K562 (cell line): ENCODE data around the gene POU3F3.

Experiments used
- EGR1 ChIP-seq: fragments of 450-650 bp; conservative IDR thresholded peaks from 2 replicates; pipeline ENCODE4 v1.6.1; 2017; ENCODE audit warnings: mild to moderate bottlenecking
- ETV6 ChIP-seq, 3 experiments: fragments of 150-350 bp in 1 of 3; sonication (generic) in 1 of 3; formaldehyde crosslinking in 1 of 3; IDR thresholded peaks; 2 replicates each; pipeline versions ENCODE4 v1.6.1 to v1.8.0; 2014 to 2022; ENCODE audit warnings: borderline replicate concordance in 2 of 3, low read depth in 2 of 3, antibody characterized with exemption in 1 of 3, low read length in 1 of 3, mild to moderate bottlenecking in 1 of 3, missing genetic modification reagents in 1 of 3
- RFX1 ChIP-seq: fragments of 450-650 bp; IDR thresholded peaks from 2 replicates; pipeline ENCODE4 v1.6.1; 2016; ENCODE audit warnings: mild to moderate bottlenecking, moderate library complexity
- SIN3A ChIP-seq, 2 experiments: fragments of 150-350 bp in 1 of 2; IDR thresholded peaks; 2 replicates each; pipeline ENCODE4 v1.6.1; 2011 to 2016; ENCODE audit warnings: borderline replicate concordance in 2 of 2, low read depth in 2 of 2, low read length in 2 of 2, mild to moderate bottlenecking in 2 of 2, moderate library complexity in 2 of 2; ENCODE audit not compliant: control insufficient read depth in 1 of 2
- TGIF2 ChIP-seq: sonication (generic); formaldehyde crosslinking; IDR thresholded peaks from 2 replicates; pipeline ENCODE4 v1.8.1; 2022; ENCODE audit warnings: mild to moderate bottlenecking, missing genetic modification reagents, moderate library complexity
- TF ChIP-seq, protein P1 (sequence below): IDR thresholded peaks from 2 replicates; pipeline ENCODE4 v1.6.1; 2012; ENCODE audit warnings: low read depth, low read length, improper control_type of control experiment, borderline replicate concordance

DNA sequence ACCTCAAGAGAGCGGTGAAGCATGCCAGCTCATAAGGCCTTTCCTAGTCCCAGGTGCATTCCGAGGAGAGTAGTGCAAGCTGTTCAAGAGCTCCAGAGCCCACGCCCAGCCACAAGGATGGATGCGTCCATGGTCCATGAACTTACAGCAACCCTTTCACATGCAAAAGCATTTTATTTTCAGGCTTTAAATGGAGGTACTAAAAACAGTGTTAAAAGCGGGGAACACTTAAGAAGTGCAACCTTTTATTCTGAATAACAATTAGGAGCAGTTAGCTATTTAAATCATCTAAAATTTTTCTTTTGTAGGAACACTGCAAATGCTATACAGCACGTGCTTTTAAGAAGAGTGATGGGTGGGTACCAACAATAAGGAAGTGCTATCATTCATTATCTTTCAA is 33.8 kb downstream of the POU3F3 start:
- no peak for TF ChIP-seq EGR1
- TF ChIP-seq SIN3A (IDR thresholded peaks at IDR 0.05; ENCODE audit: borderline replicate concordance in 2 of 2, control insufficient read depth in 1 of 2, low read depth in 2 of 2, low read length in 2 of 2), result no peak
- TF ChIP-seq ETV6 (IDR thresholded peaks at IDR 0.05; ENCODE audit: borderline replicate concordance in 1 of 2, low read depth in 2 of 2, low read length in 1 of 2), result no peak
- no peak for TF ChIP-seq ETV6 (CRISPR knock-in tag; IDR thresholded peaks at IDR 0.05; ENCODE audit: borderline replicate concordance)
- no peak for TF ChIP-seq TGIF2 (CRISPR knock-in tag)
- TF ChIP-seq, protein P1, sequence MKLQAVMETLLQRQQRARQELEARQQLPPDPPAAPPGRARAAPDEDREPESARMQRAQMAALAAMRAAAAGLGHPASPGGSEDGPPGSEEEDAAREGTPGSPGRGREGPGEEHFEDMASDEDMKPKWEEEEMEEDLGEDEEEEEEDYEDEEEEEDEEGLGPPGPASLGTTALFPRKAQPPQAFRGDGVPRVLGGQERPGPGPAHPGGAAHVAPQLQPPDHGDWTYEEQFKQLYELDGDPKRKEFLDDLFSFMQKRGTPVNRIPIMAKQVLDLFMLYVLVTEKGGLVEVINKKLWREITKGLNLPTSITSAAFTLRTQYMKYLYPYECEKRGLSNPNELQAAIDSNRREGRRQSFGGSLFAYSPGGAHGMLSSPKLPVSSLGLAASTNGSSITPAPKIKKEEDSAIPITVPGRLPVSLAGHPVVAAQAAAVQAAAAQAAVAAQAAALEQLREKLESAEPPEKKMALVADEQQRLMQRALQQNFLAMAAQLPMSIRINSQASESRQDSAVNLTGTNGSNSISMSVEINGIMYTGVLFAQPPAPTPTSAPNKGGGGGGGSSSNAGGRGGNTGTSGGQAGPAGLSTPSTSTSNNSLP, result no peak
- no peak for TF ChIP-seq RFX1
